ENCODE data around the gene MORN4. TPM values are rescaled to one million over a fixed set of nuclear protein-coding genes. Genes with fewer than 3 reads are reported as not detected.
"Not testable (repeated sequence)": the region's sequence is repeated elsewhere in the genome, so short reads cannot be mapped to it uniquely, and the experiment has no call there.

MORN4 gene
- total and polyA plus RNA-seq, 7 donors: 1.8 to 5.6 (median 3.9) TPM

- WGBS, 3 donors: 93 to 98% (median 97%) methylated on average over 4 of the region's 4 CpGs
- DNase-seq (no peak), ATAC-seq (no peak)
- H3K4me1 ChIP-seq: peaks cover 28% of the 10 kb centered on the region
- no peaks in the 10 kb centered on the region for H3K27me3 ChIP-seq (ENCODE audit: insufficient read depth in 3 of 3, low read length in 2 of 3)
- no peak overlapping the region for H3K27ac ChIP-seq
- TF ChIP-seq CTCF (IDR thresholded peaks at IDR 0.05): no peak
- peaks cover 0 to 31% of the 10 kb centered on the region in 2 donors for H3K36me3 ChIP-seq (ENCODE audit: insufficient read depth in 1 of 2, low read depth in 1 of 2)
- H3K4me3 ChIP-seq: no peak overlapping the region
- intact Hi-C loops (cut with DNase I): no loop called here
- H3K9me3 ChIP-seq: no peaks in the 10 kb centered on the region
Measured at GRCh38 chr10:97643441-97643985, 10.2 kb upstream of the MORN4 start.

GRCh38 chr10:97642471-97643159 lies 9.3 kb upstream of the MORN4 start:
- H3K9me3 ChIP-seq; H3K4me3 ChIP-seq; intact Hi-C loops (cut with DNase I); H3K27me3 ChIP-seq (ENCODE audit: insufficient read depth in 3 of 3, low read length in 2 of 3); H3K27ac ChIP-seq; ATAC-seq; DNase-seq: not testable (repeated sequence)
- Histone ChIP-seq H3K36me3 (ENCODE audit: insufficient read depth in 1 of 2, low read depth in 1 of 2) (peaks cover 0 to 31% of the 10 kb centered on the region in 2 donors), H3K4me1 (peaks cover 21% of the 10 kb centered on the region)
- WGBS, 3 donors: 94 to 96% (median 95%) methylated on average over 13 of the region's 13 CpGs

GRCh38 chr10:97640868-97641811 lies 7.8 kb upstream of the MORN4 start:
- WGBS, 3 donors: 1 to 2% (median 1%) methylated on average over 54 to 67 of the region's 67 CpGs
- Histone ChIP-seq H3K36me3 (ENCODE audit: insufficient read depth in 1 of 2, low read depth in 1 of 2) (peaks cover 0 to 22% of the 10 kb centered on the region in 2 donors), H3K4me3 (peak overlapping the region; percentile 90), H3K4me1 (peaks cover 14% of the 10 kb centered on the region), H3K27me3 (ENCODE audit: insufficient read depth in 3 of 3, low read length in 2 of 3) (no peaks in the 10 kb centered on the region), H3K9me3 (no peaks in the 10 kb centered on the region), H3K27ac (peak overlapping the region; percentile 84)
- ATAC-seq: peak in 2 of 4 donors; percentile 46 to 48
- TF ChIP-seq CTCF (IDR thresholded peaks at IDR 0.05): no peak
- intact Hi-C loops (cut with DNase I): no loop called here
- DNase-seq: peak in 1 of 2 donors; percentile 29

- Histone ChIP-seq H3K36me3 (ENCODE audit: insufficient read depth in 1 of 2, low read depth in 1 of 2) (peaks cover 0 to 15% of the 10 kb centered on the region in 2 donors), H3K27me3 (ENCODE audit: insufficient read depth in 3 of 3, low read length in 2 of 3) (no peaks in the 10 kb centered on the region), H3K9me3 (no peaks in the 10 kb centered on the region), H3K4me1 (peaks cover 14% of the 10 kb centered on the region), H3K4me3 (peak within 1 kb of the TSS; percentile 90), H3K27ac (peak within 1 kb of the TSS; percentile 84)
- no peak for TF ChIP-seq CTCF (IDR thresholded peaks at IDR 0.05)
- DNase-seq (peak; percentile 99), ATAC-seq (peak; percentile 99 to 100 (median 99))
- 2 to 5% (median 2%) methylated on average over 23 to 54 of the region's 54 CpGs for WGBS, 3 donors
- intact Hi-C loops (cut with DNase I): no loop called here
Measured at GRCh38 chr10:97640174-97640867, 7.0 kb upstream of the MORN4 start, which contains the start of gene PI4K2A. TSS of gene PI4K2A (plus strand) at chr10:97640671. CDS start at chr10:97640743, 72 bp downstream.

GRCh38 chr10:97639090-97639489 lies 5.8 kb upstream of the MORN4 start:
- 73 to 81% (median 73%) methylated on average over 3 of the region's 3 CpGs for WGBS, 3 donors
- peaks cover 14% of the 10 kb centered on the region for H3K4me1 ChIP-seq
- H3K36me3 ChIP-seq (ENCODE audit: insufficient read depth in 1 of 2, low read depth in 1 of 2); DNase-seq; ATAC-seq; H3K4me3 ChIP-seq; intact Hi-C loops (cut with DNase I); H3K9me3 ChIP-seq; H3K27ac ChIP-seq; H3K27me3 ChIP-seq (ENCODE audit: insufficient read depth in 3 of 3, low read length in 2 of 3): not testable (repeated sequence)
